GF-D8 (cell line): ENCODE measurements around the gene CSF3R.

Experiments
- DNase-seq: peaks from one replicate; lab custom pipeline; 2025; lab: John Stamatoyannopoulos, UW

The CSF3R gene

DNA sequence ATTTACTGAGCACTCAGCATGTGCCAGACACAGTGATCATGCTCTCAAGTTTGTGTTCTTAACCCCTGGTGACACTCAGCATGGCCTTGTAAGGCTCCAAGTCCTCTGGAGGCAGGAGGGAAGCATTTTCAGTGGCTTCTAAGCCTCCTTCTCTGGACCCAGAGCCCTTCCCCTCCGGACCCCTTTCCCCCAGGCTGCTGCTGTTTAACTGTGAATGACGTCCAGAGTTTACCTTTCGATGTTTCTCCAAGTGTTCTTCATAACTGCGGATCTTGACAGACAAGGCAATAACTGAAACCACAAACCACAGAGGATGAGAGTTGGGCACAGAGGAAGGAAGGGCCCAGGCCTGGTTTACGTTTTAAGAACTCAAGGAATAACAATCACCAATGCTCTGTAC, 25.0 kb downstream of the CSF3R start:
- peak; percentile 82 for DNase-seq

DNA sequence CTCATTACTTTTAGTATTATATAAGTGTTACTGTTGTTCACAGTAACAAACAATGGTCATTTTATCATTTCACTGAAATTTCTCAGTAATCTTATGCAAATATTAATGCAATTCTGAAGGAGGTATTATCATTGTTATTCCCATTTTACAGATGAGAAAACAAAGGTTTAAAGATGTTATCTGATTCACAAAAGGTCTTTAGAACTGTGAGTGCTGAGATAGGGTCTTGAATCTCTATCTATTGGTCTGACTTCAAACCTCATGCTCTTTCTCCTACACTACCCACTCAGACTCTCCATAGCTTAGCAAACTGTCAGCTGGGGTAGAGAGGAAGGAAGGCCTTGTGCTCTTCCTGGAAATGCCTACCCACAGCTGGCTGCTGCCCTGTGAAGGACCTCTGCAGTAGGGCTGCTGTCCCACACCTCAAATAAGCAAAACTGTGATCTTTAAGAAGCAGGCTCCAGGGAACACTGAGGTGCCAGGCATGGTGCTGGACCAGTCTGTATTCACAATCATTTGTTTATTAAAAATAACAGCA, 26.3 kb downstream of the CSF3R start:
- DNase-seq: peak; percentile 68

DNA sequence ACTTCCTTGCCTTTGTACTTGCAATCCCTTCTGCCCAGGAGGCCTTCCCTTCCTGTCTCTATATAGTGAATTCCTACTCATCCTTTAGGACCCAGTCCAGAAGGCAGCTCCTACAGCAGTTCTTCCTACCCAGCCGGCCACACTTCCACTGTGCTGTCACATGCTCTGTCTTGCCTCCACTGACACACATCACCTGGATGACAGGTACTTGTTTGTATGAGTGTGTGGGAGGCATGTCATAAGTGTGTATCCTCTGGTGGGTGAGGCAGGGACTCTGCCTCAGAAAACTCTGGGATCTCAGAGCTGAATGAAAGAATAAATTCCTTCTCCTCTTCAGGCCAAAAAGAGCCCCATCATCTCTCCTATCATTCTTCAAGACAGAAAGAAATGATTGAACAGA, 27.3 kb downstream of the CSF3R start:
- no peak for DNase-seq

DNA sequence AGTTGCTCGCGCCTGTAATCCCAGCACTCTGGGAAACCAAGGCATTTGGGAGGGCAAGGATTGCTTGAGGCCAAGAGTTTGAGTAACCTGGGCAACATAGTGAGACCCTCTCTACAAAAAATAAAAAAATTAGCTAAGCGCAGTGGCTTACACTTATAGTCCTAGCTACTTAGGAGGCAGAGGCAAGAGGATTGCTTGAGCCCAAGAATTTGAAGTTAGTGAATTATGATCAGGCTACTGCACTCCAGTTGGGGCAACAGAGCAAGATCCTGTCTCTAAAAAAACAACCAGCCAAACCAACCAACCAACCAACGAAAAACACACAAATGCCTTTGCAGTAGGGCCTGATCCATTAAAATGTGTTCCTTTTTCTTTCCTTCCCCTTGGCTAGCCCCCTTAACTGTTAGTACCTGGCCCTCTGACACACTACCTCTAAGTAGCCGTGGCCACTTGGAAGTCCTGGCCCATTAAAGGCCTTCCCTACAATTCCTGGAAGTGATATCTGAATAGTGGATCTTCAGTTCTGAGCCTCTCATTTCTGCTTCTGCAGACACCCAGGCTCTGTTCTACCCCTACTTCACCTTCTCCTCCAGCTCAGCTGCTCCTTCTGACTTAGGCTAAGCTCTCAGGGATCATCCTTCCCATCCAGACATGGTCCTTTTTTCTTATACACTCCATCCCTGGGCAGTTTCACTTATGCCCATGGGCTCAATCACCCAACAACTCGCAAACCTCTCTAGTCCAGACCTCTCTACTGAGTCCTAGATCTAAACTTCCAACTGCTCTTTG, 28.9 kb downstream of the CSF3R start:
- no peak for DNase-seq

DNA sequence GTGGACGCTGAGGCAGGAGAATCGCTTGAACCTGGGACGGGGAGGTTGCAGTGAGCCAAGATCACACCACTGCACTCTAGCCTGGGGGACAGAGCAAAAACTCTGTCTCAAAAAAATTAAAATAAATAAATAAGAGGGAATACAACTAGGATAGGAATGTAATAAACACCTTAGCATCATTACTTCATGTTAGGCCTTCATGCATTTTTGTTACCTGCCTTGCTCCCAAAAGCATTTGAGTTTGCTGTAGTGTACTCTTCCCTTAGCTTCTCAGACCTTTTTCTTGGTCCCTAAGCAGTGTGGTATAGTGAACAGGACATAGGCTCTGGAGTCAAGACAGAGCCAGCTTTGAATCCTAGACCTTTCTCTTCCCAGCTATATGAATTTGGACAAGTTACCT, 29.7 kb downstream of the CSF3R start:
- DNase-seq: no peak

DNA sequence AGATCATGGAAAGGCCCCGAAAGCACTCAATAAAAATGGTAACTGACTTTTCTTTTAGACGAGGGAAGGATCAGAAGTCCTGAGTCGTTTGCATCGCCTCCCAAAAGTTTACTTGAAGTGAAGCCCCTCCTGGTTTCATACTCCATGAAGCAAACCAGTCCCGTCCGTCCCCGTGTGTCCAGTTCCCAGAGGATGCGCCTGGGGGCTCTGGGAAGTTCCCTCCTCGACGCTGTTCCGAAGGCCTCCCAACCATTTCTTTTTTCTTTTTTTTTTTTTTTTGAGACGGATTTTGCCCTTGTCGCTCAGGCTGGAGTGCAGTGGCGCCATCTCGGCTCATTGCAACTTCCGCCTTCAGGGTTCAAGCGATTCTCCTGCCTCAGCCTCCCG, 31.8 kb downstream of the CSF3R start:
- DNase-seq: no peak

DNA sequence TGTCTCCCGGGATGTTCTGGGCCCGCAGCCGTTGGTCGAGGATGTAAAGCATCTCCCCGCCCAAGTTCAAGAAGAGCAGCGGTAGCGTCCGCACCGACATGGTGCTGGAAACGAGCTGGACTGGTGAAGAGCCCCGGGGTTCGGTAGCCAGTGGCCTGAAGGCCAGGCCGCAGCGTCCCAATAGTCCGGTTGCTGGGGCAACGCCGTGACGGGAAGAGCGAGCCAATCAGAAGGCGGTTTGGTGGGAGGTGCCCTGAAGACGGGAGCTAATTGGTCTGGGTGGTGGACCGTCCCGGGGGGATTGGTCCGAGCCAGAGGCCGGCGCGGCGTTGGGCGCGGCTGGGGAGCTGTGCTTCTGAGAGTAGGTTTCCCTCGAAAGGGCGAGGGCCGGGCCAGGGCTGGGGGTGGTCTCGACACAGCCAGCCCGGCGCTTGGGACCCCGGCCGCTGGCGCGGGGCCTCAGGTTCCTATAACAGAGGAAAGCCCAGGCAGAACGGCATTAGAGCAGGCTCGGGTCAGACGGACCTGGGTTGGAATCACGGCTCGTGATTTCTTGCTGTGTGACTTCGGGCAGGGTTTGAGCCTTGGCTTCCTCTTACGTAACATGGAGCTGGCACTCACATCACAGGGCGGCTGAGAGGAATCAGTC, 32.3 kb downstream of the CSF3R start, which contains the start of gene OSCP1:
OSCP1 (minus strand) TSS at position 182 of the 649 bp plus-strand sequence; CDS start at position 100, 82 bp downstream.
- no peak for DNase-seq

DNA sequence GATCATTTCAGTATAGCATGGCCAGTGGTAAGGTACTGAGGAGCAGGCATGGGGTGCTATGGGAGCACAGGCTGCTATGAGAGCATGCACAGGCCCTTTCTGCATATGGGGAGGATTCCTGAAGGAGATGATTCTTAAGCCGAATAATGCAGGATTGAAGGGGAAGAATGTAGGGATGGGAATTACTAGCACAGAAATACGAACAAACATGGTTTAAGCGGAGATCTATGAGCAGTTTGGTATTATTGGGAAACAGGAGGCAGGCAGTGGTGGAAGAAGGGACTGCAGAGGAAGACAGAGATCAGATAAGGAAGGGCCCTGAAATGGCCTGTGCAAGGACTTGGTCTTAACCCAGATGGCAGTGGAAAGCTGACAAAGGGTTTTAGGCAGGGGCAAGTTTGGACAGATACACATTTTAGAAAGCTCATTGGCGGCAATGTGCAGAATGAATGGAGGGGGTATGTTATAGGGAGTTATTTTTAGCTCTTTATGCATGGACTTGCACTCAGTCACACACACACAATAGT, 34.1 kb downstream of the CSF3R start:
- peak; percentile 90 for DNase-seq

DNA sequence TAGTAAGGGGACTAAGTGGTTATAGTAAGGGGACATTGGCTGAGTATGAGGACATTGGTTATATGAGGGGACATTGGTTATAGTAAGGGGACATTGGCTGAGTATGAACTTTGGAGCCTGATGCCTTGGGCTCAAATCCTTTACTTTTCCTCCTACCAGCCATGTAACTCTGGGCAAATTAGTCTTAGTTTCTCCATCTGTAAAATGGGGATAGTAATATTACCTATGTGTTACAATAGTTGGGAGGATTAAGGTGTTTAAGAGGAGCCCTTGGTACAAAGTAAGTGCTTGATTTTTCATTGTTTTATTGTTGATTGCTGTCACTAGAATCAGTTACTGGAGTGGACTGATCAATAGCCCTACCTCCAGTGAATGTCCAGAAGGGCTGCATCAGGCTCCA, 35.3 kb downstream of the CSF3R start:
- no peak for DNase-seq

DNA sequence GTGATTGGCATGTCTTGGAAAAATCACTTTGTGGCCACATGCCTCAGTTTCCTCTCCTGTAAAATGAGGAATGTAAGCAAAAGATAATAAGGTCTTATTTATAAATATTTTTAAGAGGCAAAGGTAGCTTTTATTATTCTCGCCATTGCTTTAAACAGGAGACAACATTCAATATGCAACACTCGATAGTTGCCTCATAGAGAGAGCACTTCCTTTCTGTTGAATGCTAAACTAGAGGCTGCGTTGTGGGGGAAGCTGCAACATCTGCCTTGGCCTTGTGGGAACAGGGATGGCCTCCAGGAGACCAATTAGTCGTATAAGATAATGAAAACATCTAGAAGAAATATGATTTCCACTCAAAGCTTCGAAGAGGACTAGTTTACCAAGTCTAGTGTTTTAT, 36.0 kb downstream of the CSF3R start:
- peak; percentile 68 for DNase-seq

DNA sequence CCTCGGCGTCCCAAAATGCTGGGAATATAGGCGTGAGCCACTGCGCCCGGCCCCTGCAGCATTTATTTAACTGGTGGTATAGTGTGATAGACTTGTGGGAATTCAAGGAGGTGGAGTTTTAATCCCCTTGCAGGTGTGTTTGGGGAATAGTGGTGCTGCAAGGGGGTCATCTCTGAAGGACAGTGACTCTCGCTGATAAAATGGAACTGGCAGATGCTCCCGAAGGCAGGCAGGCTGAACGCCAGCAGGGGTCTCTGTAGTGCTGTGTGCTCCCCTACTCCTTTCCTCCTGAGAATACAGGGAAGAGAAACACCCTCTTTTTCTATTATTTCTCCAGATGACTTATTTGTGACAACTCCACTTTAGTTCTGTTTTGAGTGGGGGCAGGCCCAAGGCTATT, 36.4 kb downstream of the CSF3R start:
- DNase-seq: peak; percentile 77

DNA sequence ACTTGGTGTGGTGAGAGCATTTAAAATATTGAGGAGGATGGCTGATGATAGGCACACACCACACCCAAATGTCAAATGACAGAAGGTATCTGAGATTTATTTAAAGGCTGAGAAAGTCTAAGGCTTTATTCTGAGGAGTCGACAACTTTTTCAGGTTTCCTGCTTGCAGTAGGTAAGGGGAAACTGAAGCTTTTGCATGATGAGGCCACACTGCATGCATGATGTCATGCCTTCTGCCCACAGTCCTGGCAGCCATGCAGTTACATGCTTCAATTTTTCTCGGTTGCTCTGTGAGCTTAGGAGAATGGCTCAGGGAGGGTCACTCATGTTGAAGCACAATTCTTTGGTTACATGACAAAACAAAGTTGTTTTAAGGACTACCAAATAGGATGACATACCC, 39.4 kb downstream of the CSF3R start:
- DNase-seq: no peak

DNA sequence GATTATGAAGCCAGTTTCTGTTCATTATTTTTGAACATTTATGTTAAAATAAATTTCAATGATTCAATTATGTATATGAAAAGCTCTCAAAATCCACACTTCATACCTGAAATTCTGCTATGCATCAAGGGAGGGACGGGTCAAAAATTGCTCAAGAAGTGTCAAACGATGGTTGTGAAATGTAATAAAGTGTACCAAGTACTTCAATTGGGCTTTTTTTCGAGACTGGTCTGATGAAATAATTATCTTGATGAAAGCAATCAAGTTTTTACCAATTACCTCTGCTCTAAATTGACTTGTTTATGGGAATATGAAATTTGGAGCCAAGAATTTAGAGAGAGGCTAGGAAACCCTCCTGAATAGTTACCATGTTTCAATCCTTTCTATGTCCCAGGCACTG, 40.4 kb downstream of the CSF3R start:
- no peak for DNase-seq

DNA sequence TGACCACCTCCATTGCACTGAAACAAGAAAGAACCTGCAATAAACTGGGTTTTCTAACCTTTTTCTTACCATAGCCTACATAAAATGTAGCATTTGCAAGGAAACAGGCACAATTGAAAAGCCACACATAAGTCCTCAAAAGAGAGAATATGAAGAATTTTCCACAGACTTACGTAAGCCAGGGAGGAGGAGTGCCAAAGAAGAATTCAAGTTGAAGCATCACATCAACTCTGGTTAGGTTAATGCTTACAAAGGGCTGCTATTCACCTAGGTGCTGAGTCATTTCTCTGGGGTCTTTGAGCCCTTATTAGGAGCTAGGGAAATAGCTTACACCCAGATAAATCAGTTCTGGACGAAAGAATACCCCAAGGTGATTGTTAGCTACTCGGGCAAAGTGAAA, 42.1 kb downstream of the CSF3R start:
- no peak for DNase-seq

DNA sequence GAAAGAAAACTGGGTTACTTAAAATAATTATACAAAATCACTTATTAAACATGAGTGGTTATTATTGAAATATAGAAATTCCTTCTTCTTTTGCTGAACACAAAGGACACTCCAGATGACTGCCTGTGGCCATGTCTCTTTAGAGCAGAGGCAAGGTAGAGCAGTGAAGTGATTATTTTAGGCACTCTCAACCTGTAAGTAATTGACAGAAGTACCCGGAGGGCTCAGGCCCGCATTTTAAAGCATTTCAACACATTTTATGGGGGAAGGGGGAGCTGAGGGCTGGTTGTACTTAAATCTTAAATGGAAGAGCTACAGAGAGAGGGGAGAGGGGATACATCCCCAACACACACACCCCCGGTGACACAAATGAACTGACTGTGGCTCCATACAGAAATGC, 42.7 kb downstream of the CSF3R start:
- DNase-seq: no peak

DNA sequence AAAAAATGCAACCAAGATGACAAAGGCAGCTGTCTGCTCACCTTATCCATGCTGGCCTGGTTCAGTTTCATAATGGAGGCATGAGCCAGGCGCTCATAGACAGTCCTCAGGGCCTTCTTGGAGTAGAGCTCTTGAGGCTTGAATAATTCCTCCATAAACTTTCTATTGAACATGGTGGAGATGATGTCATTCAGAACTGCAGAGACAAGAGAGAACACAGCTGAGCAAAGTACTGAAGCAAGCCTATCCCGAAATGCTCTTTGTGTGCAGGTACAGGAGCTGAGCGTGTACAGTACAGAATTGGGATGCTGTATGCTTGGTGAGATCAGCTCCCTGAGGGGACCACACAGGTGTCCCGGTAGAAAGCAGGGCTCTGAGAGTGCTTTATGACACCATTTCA, 44.0 kb downstream of the CSF3R start:
- DNase-seq: no peak

DNA sequence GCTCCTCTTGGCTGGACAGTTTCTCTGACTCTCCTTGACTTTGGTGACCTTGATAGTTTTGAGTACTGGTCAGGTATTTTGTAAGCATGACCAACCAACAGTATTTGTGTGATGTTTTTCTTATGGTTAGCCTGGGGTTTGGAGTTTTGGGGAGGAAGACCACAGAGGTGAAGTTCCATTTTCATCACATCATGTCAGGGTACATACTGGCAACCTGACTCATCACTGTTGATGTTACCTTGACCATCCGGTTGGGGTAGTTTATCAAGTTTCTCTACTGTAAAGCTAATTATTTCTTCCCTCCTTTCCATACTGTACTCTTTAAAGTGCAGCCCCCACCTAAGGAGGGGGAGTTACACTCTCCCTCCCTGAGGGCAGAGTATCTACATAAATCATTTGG, 45.9 kb downstream of the CSF3R start:
- DNase-seq: no peak

DNA sequence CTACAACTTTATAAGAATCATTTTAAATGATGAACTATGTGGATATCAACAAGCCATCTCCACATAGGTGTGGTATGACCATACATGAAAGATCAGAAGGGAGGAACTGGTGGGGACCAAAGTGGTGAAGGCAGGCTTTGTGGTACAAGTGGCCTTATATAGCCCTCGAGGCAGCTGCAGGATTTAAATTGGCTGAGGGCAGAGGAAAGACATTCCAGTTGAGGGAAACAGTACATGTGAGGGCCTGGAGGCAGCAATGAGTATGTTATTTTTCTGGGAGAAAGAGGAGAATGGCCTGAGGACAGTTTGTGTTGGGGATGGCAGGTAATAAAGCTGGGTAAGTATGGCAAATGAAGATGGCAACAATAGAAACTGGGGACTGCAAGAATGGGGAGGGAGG, 49.6 kb downstream of the CSF3R start:
- DNase-seq: no peak

DNA sequence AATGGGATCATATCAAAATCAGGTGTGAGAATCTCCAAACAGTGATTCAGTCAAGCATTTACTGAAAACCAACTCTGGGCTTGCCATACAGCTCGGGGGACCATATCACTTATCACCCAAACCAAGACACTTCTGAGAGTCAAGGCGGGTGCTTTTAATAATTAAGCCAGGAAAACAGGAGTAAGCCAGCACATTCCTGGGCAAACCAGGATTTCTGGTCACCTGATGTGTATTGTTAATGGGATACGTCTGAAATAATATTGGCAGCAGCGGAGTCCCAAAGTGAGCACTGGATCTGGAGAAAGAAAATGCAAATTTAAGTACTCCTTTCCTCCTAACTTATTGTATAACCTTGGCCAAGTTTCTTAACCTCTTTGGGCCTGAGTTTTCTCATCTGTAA, 50.1 kb downstream of the CSF3R start:
- no peak for DNase-seq

DNA sequence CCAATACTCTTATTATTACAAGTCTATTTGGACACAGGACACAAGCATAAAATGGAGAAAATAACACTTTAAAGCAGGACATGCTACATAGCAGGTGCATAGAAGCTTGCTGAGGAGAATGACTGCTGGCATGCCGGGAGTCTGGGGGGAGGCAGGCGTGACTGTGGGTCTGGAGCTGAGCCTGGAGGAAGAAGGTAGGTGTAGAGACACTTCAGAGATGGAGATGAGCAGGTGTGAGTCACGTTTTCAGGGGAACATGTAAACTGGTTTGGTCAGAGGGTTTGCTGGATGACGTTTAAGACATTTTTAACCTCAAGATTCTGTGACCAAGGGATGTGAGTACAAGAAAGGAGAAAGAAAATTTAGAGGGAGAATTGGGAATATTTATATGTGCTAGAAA, 56.9 kb downstream of the CSF3R start:
- DNase-seq: no peak

DNA sequence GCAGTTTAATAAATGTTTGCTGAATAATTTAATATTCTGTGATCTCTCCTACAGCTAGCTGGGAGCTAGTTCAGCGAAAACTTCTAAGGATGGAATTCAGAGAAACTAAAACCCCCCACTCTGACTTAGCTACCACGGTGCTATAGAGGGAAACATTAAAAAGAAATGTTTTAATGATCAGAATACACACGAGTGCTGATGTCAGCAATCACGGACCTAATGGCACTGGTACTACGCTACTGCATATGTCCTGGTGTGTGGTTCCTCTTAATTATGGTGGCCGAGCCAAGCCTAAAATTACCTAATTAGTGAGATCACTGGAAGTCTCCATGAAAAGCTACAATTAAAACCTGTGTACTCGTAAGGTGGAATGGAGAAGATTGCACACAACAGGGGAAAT, 61.1 kb downstream of the CSF3R start:
- no peak for DNase-seq

DNA sequence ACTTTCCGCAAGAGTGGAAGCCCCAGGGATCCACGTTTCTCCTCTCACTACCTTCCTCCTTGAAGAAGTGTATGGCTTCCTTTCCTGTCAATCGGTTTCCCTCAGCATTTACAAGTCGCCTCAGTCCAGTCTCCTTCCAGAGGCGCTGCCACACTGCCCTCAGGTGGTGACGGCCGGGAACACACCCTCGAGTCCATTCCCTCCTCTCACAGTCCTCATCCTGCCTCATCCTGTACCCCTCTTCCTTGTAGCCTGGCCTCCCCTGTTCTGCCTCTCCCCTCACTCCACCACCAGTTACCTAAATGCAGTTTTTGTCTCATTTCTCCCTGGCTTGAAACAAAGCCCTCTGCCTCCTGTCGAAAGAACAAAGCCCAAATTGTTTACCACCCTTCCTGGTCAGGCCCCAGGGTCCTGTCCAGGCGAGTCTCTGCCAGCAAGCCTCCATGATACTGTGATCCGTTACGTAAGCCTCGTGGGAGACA, 61.8 kb downstream of the CSF3R start:
- peak; percentile 80 for DNase-seq

DNA sequence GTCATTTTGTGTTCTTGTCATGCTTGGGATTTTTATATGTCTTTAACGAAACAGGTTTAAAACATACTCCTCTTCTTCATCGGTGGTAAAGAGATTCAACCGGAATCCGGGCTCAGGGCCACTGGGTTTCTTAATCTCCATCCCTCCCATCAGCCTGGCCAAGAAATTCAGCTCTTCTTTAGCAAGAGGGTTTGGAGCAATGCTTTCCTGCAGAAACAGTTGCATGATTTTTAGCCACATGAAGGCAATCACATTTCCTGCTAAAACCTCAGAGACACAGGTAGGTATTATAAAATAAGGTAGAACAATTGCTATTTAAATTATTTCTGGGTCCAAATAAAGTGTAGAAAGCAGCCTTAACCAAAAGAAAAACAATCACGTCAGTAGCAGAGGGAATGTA, 62.3 kb downstream of the CSF3R start:
- peak; percentile 64 for DNase-seq
